HG03521 (cell line): Measurements from ENCODE around the gene GABARAPL1.
"Not testable (repeated sequence)": the region's sequence is repeated elsewhere in the genome, so short reads cannot be mapped to it uniquely, and the experiment has no call there.

ENCODE experiments used
- ATAC-seq: cut with Tn5 transposase; IDR thresholded peaks from one replicate; pipeline ENCODE4 v1.9.1; 2021; ENCODE audit warnings: mild to moderate bottlenecking, moderate library complexity; ENCODE audit not compliant: unreplicated experiment

GABARAPL1 gene

DNA sequence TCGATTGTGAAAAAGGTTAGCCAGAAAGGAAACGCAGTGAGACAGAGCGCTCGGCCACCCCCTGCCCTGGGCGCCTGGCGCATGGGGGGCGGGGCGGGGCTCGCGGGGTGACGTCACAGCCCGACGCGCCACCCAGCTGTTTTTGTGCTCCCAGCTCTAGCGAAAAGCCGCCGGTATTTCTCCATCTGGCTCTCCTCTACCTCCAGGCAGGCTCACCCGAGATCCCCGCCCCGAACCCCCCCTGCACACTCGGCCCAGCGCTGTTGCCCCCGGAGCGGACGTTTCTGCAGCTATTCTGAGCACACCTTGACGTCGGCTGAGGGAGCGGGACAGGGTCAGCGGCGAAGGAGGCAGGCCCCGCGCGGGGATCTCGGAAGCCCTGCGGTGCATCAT is at the start of gene GABARAPL1:
Gene GABARAPL1, plus strand, starts transcription at position 139 of the 393 bp plus-strand sequence. Its CDS starts 253 bp downstream, at position 392.
- peak; percentile 47 for ATAC-seq

DNA sequence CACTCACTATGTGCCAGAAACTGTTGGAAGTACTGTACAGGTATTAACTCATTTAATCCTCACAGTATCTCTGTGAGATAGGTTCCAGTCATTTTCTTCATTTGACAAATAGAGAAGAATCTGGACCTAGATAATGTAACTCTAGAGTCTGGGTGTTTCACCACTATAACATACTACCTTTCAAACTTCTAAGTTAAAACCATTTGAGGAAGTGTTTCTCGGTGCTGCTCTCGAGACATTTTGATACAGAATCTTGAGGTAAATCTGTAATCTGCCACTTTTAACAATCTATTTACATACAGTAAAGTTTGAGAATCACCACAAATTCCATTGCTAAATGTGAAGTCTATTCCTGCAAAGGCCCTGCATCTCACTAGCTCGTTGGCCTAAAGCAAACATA is 49.6 kb upstream of the GABARAPL1 start:
- no peak for ATAC-seq

- no peak for ATAC-seq
Measured at GRCh38 chr12:10165421-10165820, 47.3 kb upstream of the GABARAPL1 start.

DNA sequence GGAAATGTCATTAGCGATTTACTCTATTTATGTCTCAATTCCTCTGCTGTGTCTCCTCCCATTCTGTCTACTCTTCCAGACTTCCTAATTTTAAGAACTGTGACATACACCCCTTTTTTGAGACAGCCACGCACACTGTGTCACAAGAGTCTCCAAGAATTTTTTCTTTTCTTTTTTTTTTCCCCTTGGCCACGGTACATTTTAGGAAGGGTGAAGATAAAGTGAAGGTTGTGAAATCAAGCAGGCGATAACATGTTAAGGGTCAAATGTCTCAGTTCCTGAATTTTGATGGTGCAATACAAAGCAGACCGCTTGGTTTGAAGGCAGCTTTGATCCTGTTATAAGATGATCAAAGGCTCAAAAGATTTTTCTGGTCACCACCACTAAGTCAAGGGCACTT is 45.1 kb upstream of the GABARAPL1 start:
- ATAC-seq, result no peak

DNA sequence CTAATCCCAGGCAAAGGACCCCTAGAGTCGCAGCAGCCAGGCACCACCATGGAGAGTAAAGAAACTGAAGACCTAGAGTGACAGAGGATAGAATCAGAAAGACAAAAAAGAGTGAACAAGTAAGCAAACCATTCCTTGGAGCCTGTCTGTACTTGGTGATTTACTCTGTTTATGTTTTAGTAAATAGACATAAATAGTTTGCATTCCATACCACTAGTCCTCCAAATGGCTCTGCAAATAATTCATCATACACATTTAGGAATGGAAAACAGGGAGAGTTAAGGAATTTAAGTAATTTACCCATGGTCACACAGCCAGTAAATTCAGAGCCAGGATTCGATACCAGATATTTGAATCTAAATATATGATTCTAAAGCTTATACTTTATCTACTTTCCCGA is 43.6 kb upstream of the GABARAPL1 start:
- no peak for ATAC-seq

DNA sequence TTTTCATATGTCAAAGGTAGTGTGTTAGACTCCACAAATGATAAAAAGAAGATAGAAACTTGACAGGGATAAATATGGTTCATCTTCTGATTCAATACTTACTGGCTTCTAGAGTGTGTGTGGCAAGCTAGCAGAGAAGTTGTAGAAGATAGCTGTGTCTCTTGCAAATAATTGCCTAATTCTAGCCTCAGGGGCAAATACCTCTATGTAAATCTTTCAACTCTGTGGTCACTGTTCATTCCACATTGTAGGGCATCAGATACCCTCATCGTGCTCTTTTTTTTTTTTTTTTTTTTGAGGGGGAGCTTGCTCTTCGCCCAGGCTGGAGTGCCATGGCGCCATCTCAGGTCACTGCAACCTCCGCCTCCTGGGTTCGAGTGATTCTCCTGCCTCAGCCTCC is 42.5 kb upstream of the GABARAPL1 start:
- ATAC-seq, result no peak

GRCh38 chr12:10171973-10172728 is 40.5 kb upstream of the GABARAPL1 start, which contains the start of gene OLR1:
TSS of gene OLR1 (minus strand) at chr12:10172132. CDS start at chr12:10172077, 55 bp downstream.
- no peak for ATAC-seq

DNA sequence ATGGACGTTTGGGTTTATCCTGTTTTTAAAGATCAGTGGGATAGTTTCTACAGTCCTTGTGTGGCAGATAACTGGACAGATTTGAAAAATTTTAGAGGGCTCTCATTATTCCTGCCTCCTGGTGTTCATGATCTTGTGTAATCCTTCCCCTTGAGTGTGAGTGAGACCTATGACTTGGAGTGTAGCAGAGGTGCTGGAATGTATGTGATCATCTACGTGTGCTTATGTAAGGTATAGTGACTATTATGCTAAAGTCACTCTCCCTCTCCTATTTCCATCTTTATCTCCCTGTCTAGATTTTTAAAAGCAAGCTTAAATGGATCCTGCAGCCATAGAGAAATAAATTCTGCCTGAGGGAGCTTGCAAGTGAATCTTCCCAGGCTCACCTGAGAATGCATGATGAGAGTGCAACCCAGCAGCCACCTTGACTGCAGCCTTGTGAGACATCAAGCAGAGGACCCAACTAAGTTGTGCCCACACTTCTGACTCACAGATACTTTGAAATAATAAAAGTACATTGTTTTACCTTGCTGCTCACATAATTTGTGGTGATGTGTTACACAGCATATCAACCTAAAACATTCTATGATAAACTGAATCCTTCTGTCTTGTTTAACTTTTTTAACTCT is 37.6 kb upstream of the GABARAPL1 start:
- ATAC-seq, result no peak

- ATAC-seq, result no peak
Measured at GRCh38 chr12:10175846-10176636, 36.6 kb upstream of the GABARAPL1 start.

DNA sequence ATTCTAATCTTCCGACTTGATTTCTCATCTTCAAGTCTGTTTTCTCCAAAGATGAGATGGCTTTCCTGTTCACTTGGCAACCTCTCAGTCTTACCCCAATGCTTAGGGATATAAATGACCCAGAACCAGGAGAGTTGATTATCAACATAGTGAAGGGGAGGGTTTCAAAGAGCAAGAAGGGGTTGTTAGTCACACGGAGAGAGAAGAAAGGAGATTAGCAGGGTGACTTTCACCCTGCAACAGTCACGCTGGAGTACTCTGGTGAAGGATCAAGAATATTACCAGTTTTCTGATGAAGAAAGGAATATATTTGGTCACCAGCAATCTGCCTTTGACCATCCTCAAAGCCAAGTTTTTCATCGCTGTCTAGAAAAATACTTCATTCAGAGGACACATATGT is 33.9 kb upstream of the GABARAPL1 start, which contains the start of gene TMEM52B:
Gene TMEM52B, plus strand, starts transcription at position 212 of the 400 bp plus-strand sequence. CDS start 543 bp downstream, outside the sequence.
- ATAC-seq, result no peak

DNA sequence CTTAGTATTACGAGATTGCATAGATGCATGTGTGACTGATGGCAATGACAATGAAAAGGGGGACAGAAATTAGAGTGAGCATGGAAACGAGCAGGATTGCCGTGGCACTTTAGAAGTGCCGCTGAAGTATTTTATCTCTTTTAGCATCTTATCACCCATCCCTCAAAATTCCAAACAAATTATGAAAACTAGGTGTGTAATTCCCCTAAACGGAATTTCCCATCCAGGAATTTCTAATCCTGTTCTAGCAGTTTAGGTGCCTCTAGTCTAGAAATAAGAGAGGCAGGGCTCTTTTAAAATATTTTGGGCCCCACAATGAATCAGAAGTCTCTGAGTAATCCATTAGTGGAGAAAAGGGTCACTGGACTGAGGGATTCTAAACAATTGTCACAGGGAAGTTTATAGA is 32.9 kb upstream of the GABARAPL1 start:
- ATAC-seq, result no peak

- ATAC-seq, result no peak
Measured at GRCh38 chr12:10182354-10183049, 30.2 kb upstream of the GABARAPL1 start.

DNA sequence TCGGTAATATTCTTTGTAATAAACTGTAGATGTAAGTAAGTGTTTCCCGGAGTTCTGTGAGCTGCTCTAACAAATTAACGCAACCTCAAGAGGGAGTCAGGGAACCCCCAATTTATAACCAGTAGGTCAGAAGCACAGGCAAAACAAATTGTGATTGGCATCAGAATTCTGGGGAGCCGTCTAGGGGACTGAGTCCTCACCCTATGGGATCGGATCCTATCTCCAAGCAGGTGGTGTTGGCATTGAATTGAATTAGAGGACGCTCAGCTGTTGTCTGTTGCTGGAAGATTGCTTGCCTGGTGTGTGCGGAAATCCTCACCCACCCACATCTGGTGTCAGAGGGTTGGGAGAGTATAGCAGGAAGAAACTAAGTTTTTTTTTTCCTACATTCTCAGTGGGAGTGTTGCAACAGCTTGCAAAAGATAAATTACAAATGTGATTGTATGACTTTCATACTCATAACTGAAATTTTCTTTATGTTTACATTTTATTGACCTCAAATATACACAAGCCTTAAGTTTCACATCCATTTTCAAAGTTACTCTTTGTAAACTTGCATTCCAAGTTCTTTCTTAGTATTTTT is 28.3 kb upstream of the GABARAPL1 start:
- no peak for ATAC-seq

DNA sequence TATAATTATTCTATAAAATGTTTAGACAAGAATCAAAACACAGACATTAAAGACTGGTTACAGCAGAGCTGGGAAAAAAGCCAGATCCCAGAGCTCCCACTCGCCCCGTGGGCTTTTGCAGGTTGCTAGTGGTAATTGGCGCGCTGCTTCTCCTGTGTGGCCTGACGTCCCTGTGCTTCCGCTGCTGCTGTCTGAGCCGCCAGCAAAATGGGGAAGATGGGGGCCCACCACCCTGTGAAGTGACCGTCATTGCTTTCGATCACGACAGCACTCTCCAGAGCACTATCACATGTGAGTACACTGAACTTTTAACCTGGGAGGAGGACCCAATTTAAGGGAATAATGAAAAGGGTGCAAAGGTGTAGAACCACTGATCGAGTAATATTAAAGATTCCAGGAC is 26.4 kb upstream of the GABARAPL1 start:
- ATAC-seq, result no peak

DNA sequence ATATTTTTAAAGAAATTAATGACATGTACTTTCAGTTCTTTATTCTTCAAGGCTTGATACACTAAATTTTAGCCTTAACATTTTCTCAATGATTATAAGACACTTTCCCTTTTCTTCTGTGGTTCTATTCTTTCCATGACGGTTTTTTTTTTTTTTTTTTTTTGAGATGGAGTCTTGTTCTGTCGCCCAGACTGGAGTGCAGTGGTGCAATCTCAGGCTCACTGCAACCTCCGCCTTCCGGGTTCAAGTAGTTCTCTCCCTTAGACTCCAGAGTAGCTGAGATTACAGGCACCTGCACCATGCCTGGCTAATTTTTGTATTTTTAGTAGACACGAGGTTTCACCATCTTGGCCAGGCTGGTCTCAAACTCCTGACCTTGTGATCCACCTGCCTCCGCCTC is 25.7 kb upstream of the GABARAPL1 start:
- not testable (repeated sequence) for ATAC-seq

- no peak for ATAC-seq
Measured at GRCh38 chr12:10189653-10190052, 23.0 kb upstream of the GABARAPL1 start.

GRCh38 chr12:10190558-10191388 is 21.9 kb upstream of the GABARAPL1 start:
- ATAC-seq, result peak; percentile 88

GRCh38 chr12:10191865-10192264 is 20.8 kb upstream of the GABARAPL1 start:
- no peak for ATAC-seq

DNA sequence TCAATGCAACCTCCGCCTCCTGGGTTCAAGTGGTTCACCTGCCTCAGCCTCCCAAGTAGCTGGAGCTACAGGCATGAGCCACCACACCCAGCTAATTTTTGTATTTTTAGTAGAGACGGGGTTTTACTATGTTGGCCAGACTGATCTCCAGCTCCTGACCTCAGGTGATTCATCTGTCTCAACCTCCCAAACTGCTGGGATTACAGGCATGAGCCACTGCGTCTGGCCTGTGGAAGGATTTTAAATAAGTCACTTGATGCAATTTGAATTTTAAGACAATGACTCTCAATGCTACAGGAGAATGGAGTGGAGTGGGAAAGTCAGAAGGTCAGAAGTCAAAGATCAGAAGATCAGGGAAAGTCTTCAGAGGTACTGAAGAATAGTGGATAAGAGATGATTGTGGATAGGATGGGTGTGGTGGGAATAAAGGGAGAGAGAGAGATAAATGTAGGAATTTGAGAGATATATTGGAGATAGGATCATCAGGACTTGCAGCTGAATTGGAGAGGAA is 18.5 kb upstream of the GABARAPL1 start:
- ATAC-seq, result no peak
